A549 treated with Hydrocortisone at 1 μM for 4 hours (cell line): ENCODE data around the gene OR8G5. TPM values are rescaled to one million over a fixed set of nuclear protein-coding genes. Genes with fewer than 3 reads are reported as not detected.

Experiments used
- total RNA-seq: library from RNA; stranded (reverse); fragments of 200-300 nt; extraction: Qiagen RNA extraction; gene quantifications from 5 replicates; pipeline ENCODE4 v1.2.3, GENCODE V29; 2022

Gene OR8G5
- total RNA-seq: not detected in 5 replicates

DNA sequence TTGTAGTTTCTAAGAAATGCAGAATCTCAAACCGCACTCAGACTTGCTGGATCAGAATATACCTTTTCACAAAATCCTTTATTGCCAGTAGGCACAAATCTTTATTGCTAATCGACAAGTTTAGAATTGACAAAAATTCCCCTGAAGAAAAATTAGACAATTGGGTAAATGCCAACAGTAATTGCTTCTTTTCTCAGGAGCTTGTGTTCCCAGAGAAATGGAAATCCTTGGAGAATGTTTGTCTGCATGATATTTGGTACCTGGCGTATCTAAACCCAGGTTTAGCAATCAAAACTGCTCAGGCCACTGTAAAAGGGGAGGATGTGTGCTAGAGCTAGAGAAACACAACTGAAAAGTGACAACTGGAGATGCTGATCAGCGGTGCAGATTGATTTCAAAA lies at the start of gene OR8G5:
TSS of gene OR8G5 (plus strand) at position 301 of the 400 bp plus-strand sequence. CDS start 8,556 bp downstream, outside the sequence.

GRCh38 chr11:124240621-124241397 lies 15.4 kb upstream of the OR8G5 start, which contains the start of gene OR8G1:
OR8G1 (plus strand) TSS chr11:124241095; CDS start chr11:124249676, 8,581 bp downstream.

GRCh38 chr11:124313849-124314248 lies 57.7 kb downstream of the OR8G5 start, which contains the start of gene OR8D1:
OR8D1 (minus strand) TSS chr11:124313949; CDS start chr11:124310766, 3,183 bp downstream.

Other genes with a start within 250 kb of the OR8G5 start
- not detected in 5 replicates for gene OR10G4, start 243.4 kb upstream of the OR8G5 start, total RNA-seq
- gene OR10G9, start 233.4 kb upstream of the OR8G5 start, total RNA-seq: not detected in 5 replicates
- gene OR10G8, start 229.6 kb upstream of the OR8G5 start, total RNA-seq: not detected in 5 replicates
- not detected in 5 replicates for gene OR10G7, start 215.1 kb upstream of the OR8G5 start, total RNA-seq
- gene VWA5A, start 140.9 kb upstream of the OR8G5 start, total RNA-seq: 0.09 to 0.28 TPM (median 0.24 TPM) in 5 replicates
- gene OR10D3, start 73.0 kb upstream of the OR8G5 start, total RNA-seq: not detected in 5 replicates
- gene OR8G1, start 15.3 kb upstream of the OR8G5 start, total RNA-seq: not detected in 5 replicates
- gene OR8D1, start 57.6 kb downstream of the OR8G5 start, total RNA-seq: not detected in 5 replicates
- gene OR8D2, start 63.8 kb downstream of the OR8G5 start, total RNA-seq: not detected in 5 replicates
- gene OR8B2, start 128.1 kb downstream of the OR8G5 start, total RNA-seq: not detected in 5 replicates
- not detected in 5 replicates for gene OR8B3, start 142.6 kb downstream of the OR8G5 start, total RNA-seq
- not detected in 5 replicates for gene OR8B4, start 168.5 kb downstream of the OR8G5 start, total RNA-seq
- not detected in 5 replicates for gene OR8B8, start 189.3 kb downstream of the OR8G5 start, total RNA-seq